GM19025 (cell line): ENCODE results near the gene APH1B.
"Not testable (repeated sequence)": the region's sequence is repeated elsewhere in the genome, so short reads cannot be mapped to it uniquely, and the experiment has no call there.

ENCODE experiments used
- ATAC-seq: cut with Tn5 transposase; IDR thresholded peaks from one replicate; pipeline ENCODE4 v1.9.1; 2021; ENCODE audit warnings: mild to moderate bottlenecking, low read depth, moderate library complexity; ENCODE audit not compliant: unreplicated experiment

APH1B gene

DNA sequence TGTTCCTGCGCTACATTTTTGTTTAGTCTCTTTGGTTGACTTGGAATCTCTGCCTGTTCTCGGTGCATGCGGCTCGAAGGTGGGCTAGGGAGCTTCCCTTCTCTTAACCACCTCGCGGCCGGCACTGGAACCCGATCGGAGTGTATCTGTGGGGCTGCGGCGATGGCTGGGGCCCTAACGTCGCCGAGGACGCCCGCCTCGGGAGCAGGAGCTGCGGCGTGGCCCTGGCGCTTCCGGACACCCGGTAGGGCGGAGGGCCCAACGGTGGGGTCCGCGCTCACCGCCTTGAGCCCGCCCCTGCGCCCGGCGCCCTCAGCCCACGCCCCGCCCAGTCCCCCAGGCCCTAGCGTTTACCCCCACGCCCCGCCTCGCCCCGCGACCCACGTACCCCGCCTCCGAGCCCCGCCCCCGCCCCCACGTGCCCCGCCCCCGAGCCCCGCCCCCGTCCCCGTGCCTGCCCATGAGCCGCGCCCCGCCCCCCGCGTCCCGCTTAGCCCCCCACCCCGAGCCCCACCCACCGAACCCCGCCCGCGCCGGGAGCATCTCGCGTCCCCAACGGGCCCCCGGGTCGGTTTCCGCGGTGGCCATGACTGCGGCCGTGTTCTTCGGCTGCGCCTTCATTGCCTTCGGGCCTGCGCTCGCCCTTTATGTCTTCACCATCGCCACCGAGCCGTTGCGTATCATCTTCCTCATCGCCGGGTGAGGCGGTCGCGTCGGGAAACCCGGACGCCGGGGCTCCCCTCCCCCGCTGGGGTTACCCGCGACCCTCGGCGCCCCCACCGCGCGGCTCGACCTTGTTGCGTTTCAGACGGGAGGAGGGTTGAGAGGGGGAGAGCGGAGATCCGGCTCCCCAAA is at the start of gene APH1B:
Gene APH1B (plus strand): TSS at position 568 of the 855 bp plus-strand sequence. CDS start 19 bp downstream, at position 587.
- peak; percentile 78 for ATAC-seq

DNA sequence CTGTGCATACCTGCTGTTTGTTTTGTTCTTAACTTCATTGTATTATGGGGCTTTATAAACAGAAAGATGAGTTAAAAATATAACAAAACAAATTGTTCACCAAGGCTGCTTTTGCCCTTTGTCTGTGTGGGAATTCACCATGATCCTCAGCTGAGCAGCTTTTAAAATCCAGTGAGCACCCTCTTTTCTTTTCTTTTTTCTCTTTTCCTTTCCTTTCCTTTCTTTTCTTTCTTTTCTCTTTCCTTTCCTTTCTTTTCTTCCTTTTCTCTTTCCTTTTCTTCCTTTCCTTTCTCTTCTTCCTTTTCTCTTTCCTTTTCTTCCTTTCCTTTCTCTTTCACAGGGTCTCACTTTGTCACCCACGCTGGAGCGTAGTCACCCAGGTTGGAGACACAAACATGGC is 49.7 kb upstream of the APH1B start:
- no peak for ATAC-seq

DNA sequence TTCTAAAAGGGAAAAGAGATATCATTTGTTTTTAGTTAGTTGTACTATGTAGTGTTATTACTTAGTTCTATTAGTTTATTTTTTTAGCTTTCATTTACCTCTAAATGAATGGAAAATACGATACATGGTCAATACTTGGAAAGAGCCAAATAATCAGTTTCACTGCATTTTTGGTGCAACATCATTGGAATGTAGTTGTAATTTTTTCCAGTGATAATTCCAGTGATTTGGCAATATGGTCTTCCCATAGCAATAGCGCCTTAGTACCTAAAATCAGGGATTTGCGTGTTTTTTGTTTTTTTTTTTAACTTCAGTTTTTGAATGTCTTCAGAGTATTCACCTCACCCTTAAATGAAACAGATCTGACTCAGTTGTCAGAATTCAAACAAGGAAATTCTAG is 46.2 kb upstream of the APH1B start:
- ATAC-seq = no peak

DNA sequence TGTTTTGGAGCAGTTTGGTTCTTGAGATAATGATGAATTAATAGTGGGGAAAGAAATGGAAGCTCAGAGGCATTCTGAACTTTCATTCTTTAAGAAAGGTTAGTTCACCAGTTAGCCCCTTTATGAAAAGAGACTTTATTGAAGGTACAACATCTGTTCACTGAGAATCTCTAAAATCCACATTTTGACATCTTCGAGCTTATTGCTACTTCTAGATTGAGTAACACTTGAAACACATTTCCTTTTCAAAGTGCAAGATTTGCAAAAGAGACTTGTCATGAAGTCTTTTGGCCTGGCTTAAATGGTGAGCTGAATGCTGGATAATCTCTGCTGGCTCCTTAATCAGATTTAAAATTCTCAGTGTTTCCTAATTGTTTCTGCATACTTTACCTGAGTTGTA is 45.7 kb upstream of the APH1B start:
- no peak for ATAC-seq

DNA sequence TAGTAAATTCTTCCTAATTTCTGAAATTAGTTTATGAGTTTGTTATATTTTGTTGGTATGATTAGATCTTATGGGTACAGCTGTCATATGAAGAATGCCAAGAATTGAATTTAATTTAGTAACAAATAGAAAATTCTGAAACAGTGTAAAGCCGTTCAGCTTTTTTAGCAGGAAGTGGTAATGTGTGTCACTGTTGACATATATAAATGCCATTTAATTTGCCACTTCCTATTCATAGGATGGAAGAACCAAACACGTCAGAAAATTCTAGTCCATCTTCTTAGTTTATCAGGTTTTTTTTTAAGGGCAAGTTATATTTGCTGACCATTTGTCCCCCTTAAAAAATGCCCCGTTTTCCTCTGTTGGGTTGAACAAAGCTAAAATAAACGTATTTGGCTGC is 45.0 kb upstream of the APH1B start:
- no peak for ATAC-seq

DNA sequence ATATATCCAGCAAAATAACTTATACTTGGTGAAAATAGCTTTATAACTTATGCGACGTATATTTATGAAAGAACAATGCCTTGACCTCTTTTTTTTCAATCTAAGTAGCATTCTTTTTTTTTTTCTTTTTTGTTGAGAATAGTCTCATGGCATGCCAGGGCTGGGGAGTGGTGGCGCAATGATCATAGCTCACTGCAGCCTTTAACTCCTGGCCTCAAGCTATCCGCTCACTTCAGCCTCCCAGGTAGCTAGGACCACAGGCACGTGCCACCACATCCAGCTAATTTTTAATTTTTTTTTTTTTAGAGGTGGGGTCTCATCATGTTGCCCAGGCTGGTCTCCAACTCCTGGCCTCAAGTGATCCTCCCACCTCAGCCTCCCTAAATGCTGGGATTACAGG is 44.5 kb upstream of the APH1B start:
- no peak for ATAC-seq

DNA sequence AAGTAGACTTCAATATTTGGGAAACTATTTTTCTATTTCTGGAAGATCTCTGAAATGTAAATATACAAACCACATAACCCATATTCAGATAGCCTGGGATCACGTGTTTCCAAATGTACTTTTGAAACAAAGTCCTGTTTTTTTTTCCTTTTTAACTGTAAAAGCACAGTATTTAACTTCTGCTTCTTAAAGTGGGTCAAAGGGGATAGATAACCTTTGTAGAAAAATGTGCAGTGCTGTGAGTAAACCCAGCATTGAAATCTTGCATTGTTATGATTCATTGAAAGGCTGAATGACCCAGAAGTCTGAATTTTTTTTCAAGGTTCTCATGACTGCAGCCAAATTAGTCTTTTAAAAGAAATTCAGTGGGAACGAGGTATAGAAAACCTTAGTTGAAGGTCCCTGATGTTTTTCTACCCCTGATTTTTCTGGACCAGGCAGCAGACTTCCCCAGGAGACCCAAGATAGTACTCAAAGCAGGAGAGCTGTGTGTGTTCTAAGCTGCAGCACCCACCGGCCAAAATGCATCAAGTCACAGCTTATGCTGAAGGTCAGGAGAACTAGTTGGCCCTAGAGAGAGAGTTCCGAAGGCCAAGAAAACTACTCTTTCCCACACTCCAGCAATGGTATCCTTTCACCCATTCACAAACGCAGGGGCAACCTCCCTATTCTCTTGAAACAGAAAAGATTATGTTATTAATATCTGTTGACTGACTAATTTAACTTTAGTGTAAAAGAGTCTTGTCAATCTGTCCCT is 43.6 kb upstream of the APH1B start:
- no peak for ATAC-seq

DNA sequence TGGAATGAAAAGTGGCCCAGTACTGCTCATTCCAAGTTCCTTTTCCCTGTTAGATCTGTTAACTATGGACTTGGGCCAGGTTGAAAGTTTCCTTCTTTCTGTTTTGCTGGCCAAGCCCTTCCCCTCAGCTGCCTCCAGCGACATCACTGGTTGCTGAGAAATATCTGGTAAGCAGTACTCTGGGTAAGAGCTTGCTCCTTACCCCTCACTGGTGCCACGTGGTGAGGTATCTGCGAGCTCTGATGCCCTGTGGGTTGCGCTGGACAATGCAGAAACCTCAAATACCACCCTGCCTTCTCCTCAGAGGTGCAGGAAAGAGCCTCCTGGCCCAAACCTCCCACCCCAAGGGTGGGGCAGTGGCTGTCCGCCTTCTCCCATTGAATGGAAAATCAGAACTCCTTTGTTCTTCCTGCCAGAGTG is 42.9 kb upstream of the APH1B start:
- ATAC-seq = no peak

DNA sequence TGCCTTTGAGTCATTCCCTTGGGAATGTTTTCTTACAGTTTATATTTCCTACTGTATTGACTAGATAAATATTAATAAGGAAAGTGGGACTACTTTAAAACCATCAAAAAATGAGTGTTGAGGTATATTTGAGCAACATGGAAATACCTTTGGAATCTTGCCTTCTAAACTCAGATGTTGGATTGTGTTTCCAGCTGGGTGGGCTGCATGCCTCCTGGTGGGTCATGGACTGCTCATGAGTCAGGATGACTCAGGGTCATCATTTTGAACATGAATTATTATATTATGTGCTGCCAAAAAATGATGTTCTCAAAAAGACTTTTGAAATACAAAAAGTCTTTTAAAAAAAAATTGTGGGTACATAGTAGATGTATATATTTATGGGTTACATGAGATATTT is 41.1 kb upstream of the APH1B start:
- ATAC-seq = no peak

DNA sequence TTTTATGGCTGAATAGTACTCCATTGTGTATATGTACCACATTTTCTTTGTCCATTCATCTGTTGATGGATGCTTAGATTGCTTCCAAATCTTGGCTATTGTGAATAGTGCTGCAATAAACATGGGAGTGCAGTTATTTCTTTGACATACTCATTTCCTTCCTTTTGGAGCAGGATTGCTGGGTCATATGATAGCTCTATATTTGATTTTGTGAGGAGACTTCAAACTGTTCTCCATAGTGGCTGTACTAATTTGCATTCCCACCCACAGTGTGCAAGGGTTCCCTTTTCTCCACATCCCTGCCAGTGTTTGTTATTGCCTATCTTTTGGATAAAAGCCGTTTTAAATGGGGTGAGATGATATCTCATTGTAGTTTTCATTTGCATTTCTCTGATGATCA is 40.3 kb upstream of the APH1B start:
- ATAC-seq = not testable (repeated sequence)

DNA sequence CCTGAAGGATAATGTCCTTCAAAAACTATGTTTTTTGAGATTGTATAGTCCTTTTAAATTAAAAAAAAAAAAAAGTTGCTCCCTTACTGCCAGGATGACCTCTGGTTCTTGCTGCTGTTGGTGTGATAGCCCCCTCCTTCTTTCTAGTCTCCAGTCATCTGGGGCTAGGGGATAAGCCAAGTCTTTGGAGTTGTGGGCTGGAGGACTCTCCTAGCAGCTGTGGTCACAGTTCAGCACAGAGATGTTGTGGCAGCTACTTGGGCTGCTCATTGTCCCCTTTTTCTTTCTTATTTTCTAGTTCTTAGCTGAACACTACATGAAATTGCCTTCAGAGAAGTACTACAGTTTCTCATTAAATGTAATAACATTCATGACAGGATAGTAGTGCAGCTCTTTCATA is 39.2 kb upstream of the APH1B start:
- no peak for ATAC-seq

DNA sequence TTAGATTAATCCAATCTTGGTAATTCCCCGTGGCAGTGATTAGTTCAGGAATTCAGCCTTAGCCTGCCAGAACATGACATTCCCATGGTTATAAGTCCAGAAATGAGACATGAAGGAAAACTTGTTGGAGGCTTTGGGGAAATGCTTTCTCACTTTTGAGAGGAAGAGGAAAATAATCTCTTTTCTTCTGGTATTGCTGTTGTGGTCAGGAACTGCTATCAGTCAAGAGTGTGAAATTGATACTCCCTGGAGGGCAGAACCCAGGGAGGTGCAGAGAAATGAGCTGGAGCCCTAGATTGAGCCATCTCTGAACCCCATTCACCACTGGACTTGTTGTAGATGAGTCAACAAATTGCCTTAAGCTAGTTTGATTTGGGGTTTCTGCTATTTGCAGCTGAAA is 38.6 kb upstream of the APH1B start:
- no peak for ATAC-seq

DNA sequence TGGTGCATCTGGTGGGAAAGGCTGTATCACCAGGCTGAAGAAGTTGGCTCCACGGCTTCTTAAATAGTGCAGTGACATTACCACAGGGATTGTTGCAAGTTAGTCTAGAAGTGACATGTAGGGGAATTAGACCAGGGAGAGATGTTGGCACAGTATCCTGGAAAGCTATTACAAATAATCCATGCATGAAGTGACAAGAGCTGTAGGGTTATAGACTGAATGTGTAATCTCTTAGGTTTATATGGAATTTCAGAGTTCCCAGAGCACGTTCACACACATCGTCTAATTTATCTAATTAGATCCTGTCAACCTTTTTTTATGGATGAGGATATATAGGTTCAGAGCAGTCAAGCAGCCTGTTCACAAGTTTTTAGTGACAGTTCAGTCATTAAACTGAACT is 37.3 kb upstream of the APH1B start:
- no peak for ATAC-seq

DNA sequence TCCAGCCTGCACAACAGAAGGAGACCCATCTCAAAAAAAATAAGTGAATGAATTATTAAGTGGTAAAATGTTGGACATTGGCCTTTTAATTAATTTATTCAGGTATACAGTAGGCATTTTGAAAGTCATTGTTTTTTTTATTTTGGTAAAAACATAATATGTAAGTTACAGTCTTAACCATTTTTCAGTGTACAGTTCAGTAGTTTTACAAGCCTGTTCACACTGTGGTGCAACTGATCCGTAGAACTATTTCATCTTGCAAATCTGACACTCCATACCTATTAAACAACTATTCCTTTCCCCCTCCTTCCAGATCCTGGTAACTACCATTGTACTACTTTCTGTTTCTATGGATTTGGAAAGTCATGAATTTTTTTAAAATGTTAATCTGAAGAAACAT is 36.1 kb upstream of the APH1B start:
- ATAC-seq = no peak

DNA sequence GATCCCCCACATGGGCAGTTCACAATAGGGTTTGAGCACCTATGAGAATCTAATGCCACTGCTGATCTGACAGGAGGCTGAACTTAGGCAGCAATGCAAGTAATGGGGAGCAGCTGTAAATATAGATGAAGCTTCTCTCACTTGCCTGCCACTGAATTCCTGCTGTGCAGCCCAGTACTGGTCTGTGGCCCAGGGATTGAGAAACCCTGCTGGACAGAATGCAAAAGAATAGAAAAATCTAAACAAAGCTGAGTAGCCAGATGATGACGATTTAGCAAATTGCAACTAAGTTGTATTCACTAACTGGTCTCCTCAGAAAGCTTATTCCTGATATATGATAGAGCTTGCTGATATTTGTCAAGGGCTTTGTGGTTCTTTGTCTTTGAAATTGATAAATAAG is 34.3 kb upstream of the APH1B start:
- ATAC-seq = no peak

DNA sequence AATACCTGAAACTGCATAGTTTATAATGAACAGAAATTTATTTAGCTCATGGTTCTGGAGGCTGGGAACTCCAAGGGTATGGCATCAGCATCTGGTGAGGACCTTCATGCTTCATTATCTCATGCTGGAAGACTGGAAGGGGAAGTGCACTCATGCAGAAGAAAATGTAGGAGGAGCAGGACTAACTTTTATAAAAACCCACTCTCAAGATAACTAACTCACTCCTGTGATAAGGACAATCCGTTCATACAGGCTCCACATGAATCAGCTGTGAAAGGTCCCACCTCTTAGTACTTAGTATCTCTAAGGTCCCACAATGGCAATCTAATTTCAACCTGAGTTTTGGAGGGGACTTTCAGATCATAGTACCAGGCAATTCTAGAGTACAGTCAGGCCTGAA is 33.6 kb upstream of the APH1B start:
- ATAC-seq = no peak

DNA sequence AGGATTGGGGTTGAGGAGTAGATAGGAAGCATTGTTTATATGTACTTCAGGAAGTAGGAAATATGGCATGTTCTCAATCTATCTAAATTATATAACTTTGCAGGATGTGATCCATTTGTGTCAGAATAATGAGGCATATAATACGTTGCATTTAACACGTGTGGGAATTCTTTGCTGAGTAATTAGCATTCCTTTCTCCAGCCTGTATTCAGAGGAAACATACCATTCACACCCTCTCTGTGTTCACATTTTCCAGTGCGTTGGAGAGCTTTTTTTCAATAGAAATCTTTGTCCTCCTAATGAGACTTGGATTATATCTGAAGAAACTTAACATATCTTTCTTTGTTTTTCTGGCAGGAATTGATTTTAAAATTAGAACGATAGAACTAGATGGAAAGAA is 33.0 kb upstream of the APH1B start:
- no peak for ATAC-seq

DNA sequence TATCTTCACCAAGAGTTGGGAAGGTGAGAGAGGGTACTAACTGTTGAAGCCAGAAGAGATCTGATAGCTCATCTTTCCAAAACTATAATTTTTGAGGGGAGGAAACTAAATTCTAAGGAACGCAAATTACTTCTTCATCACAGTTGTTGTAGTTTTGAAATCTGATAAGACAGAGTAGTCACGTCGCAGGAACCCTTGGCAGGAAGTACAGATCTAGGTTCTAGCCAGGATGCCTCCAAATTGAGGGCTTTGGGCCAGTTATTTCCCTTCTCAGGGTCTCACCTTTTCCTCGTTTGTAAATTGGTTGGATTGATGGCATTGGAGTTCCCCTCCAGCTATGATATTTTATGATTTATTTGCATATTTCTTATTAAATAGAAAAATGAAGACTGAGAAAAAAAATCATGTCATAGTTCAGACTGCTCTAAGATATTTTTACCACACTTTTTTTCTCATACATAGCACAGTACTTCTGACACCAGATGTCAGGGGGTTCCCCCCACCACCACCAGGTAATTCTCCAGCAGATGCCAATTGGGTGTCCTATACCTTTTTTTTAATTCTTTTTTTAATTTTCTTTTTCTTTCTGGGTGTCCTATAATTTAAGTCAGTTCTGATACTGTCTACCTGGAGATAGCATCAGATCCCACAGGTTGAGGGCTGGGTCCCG is 32.3 kb upstream of the APH1B start:
- ATAC-seq = no peak

DNA sequence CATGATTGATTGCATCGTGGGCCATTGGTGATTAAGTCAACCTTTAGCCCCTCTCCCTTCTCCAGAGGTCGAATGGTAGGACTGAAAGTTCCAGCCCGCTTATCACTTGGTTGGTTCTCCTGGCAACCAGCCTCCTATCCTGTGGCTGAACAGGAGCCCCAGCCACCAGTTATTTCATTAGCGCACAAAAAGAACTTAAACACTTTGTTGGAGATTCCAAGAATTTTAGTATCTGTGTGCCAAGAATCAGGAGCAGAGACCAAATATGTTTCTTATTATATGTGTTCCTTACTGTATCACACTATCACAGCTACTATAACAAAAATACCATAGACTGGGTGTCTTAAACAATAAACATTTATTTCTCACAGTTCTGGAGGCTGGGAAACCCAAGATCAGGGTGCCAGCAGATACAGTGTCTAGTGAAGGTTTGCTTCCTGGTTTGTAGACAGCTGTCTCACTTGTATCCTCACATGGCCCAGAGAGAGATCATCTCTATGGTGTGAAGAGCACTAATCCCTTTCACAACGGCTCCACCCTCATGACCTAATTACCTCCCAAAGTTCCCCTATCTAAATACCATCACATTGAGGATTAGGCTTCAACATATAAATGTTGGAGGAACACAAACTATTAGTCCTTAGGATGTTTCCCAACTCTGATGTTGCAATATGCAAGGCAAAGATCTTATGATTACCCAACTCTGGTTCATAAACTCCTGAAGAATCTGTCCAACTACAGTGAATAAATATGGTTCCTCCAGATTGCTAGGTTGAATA is 30.5 kb upstream of the APH1B start:
- ATAC-seq = no peak

DNA sequence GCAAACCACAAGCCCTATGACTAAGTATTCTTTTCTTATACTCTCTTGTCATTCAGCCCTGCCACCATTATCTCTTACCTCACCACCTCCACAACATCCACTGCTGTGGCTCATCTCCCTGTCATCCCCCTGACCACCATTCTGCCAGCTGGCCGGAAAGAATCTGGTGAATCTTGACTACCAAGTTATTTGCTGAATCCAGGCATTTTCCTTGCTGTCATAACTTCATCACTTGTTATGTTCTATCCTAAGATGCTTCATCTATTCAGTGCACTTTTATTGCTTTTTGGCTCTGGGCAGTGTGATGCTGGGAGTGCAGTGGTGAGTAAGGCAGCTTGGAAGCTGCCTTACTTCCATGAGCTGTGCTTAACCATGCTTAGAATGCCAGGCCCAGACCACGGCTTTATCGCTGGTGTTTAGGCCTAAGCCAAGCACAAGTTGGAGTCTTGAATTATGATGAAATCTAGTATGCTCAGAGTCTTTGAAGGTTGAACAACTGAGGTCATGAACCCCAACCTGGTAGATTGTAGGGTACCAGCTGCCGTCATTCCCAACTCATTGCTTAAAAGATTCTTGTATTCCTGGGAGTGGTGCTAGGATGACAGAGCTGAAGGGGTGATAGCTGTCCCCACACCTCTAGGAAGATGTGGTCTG is 27.0 kb upstream of the APH1B start:
- ATAC-seq = no peak
